ENCODE results near the gene FANCE. TPM values are rescaled to one million over a fixed set of nuclear protein-coding genes. Genes with fewer than 3 reads are reported as not detected.

The FANCE gene
- total RNA-seq, 4 donors from 2014 or later, result 17.5 to 36.7 (median 34.2) TPM

GRCh38 chr6:35463292-35463691 is 11.2 kb downstream of the FANCE start:
- 89 to 92% methylated on average over 4 of the region's 4 CpGs for whole genome bisulfite sequencing, 2 donors
- DNase-seq (ENCODE audit: low spot score in 2 of 2), result no peak
- H3K4me3 ChIP-seq (ENCODE audit: low read depth, poor library complexity, severe bottlenecking), result no peak overlapping the region
- intact Hi-C loops (cut with DNase I; ENCODE audit: low total_unique reads), result no loop called here
- no peak for TF ChIP-seq CTCF (IDR thresholded peaks at IDR 0.05)

- no peak overlapping the region for H3K4me3 ChIP-seq (ENCODE audit: low read depth, poor library complexity, severe bottlenecking)
- TF ChIP-seq CTCF (IDR thresholded peaks at IDR 0.05) (no peak), POLR2A (IDR thresholded peaks at IDR 0.05) (no peak)
- intact Hi-C loops (cut with DNase I; ENCODE audit: low total_unique reads), result loop anchor here (5.0 kb wide), 1 partner anchor 123 kb away; the partner anchor contains the start of gene PPARD
- WGBS, 2 donors, result 88 to 100% methylated on average over 1 of the region's 1 CpG
- DNase-seq (ENCODE audit: low spot score in 2 of 2), result no peak
Observed at GRCh38 chr6:35465646-35466045, 13.5 kb downstream of the FANCE start.

GRCh38 chr6:35468181-35468979 is 16.2 kb downstream of the FANCE start, which contains the start of gene RPL10A:
TSS of gene RPL10A (plus strand) at chr6:35468401. CDS start at chr6:35468435, 34 bp downstream.
- peak in 1 of 2 donors; percentile 70 for TF ChIP-seq POLR2A (IDR thresholded peaks at IDR 0.05)
- TF ChIP-seq CTCF (IDR thresholded peaks at IDR 0.05), result peak in 1 of 3 donors; percentile 80
- WGBS, 2 donors, result 0% methylated on average over 42 of the region's 86 CpGs
- intact Hi-C loops (cut with DNase I; ENCODE audit: low total_unique reads), result loop anchor here (5.0 kb wide), 1 partner anchor 126 kb away; the partner anchor contains the start of gene PPARD

GRCh38 chr6:35468980-35469750 is 17.0 kb downstream of the FANCE start:
- 7 to 8% methylated on average over 12 to 34 of the region's 37 CpGs for WGBS, 2 donors
- H3K4me3 ChIP-seq (ENCODE audit: low read depth, poor library complexity, severe bottlenecking), result peak overlapping the region; percentile 90
- intact Hi-C loops (cut with DNase I; ENCODE audit: low total_unique reads), result loop anchor here (5.0 kb wide), 1 partner anchor 127 kb away; the partner anchor contains the start of gene PPARD
- no peak for DNase-seq (ENCODE audit: low spot score in 2 of 2)
- no peak for TF ChIP-seq CTCF (IDR thresholded peaks at IDR 0.05)

More at GRCh38 chr6:35468181-35468979, 16.2 kb downstream of the FANCE start, which contains the start of gene RPL10A:
- H3K4me3 ChIP-seq (ENCODE audit: low read depth, poor library complexity, severe bottlenecking), result peak within 1 kb of the TSS; percentile 90
- DNase-seq (ENCODE audit: low spot score in 2 of 2), result peak; percentile 96 to 99

GRCh38 chr6:35469751-35470662 is 17.9 kb downstream of the FANCE start:
- TF ChIP-seq CTCF (IDR thresholded peaks at IDR 0.05) (no peak), POLR2A (IDR thresholded peaks at IDR 0.05) (no peak)
- no peak for DNase-seq (ENCODE audit: low spot score in 2 of 2)
- WGBS, 2 donors, result 42 to 50% methylated on average over 18 of the region's 18 CpGs
- peak overlapping the region; percentile 90 for H3K4me3 ChIP-seq (ENCODE audit: low read depth, poor library complexity, severe bottlenecking)
- intact Hi-C loops (cut with DNase I; ENCODE audit: low total_unique reads), result loop anchor here (5.0 kb wide), 1 partner anchor 128 kb away; the partner anchor contains the start of gene PPARD
